GM12873 (cell line): ENCODE data around the gene TMPRSS9.

ENCODE experiments used
- TF ChIP-seq, protein P1 (sequence below): IDR thresholded peaks from 2 replicates; pipeline ENCODE4 v1.5.1; 2012; ENCODE audit warnings: low read depth, mild to moderate bottlenecking, moderate library complexity, low read length, control low read depth; ENCODE audit not compliant: insufficient read depth; ENCODE audit errors: missing control alignments

The TMPRSS9 gene

DNA sequence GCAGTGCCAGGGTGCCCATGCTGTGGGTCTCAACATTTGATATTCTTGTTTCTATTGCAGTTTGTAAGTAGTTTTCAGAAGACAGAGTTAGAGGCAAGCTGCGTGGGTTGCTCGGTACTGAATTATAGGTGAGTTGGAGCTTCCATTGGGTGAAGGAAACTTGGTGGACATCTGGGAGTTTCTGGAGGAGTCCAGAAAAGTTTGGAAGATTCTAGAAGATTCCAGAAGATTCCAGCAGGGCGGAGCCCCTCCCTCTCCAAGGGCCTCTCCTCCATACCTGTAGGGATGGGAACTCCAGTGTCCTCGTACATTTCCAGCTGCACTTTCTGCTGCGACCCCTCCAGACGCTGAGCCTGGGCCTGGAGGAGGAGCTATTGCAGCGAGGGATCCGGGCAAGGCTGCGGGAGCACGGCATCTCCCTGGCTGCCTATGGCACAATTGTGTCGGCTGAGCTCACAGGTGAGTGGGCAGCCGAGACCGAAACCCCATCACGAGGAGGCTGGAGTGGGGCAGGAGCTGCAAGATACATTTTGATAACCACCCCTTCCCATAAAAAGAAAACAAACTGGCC, 38.8 kb downstream of the TMPRSS9 start:
- TF ChIP-seq, protein P1, sequence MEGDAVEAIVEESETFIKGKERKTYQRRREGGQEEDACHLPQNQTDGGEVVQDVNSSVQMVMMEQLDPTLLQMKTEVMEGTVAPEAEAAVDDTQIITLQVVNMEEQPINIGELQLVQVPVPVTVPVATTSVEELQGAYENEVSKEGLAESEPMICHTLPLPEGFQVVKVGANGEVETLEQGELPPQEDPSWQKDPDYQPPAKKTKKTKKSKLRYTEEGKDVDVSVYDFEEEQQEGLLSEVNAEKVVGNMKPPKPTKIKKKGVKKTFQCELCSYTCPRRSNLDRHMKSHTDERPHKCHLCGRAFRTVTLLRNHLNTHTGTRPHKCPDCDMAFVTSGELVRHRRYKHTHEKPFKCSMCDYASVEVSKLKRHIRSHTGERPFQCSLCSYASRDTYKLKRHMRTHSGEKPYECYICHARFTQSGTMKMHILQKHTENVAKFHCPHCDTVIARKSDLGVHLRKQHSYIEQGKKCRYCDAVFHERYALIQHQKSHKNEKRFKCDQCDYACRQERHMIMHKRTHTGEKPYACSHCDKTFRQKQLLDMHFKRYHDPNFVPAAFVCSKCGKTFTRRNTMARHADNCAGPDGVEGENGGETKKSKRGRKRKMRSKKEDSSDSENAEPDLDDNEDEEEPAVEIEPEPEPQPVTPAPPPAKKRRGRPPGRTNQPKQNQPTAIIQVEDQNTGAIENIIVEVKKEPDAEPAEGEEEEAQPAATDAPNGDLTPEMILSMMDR = no peak

DNA sequence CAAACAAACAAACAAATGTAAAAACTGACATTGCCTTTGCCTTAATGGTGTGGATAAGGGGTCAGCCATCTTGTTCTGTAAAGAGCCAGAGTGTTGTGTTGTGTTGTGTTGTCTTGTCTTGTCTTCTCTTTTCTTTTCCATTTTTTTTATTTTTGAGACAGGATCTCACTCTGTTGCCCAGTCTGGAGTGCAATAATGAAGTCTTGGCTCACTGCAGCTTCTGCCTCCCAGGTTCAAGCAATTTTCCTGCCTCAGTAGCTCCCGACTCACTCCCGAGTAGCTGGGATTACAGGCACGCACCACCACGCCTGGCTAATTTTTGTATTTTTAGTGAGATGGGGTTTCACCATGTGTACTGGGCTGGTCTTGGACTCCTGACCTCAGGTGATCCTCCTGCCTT, 39.5 kb downstream of the TMPRSS9 start:
- TF ChIP-seq, protein P1 = no peak

DNA sequence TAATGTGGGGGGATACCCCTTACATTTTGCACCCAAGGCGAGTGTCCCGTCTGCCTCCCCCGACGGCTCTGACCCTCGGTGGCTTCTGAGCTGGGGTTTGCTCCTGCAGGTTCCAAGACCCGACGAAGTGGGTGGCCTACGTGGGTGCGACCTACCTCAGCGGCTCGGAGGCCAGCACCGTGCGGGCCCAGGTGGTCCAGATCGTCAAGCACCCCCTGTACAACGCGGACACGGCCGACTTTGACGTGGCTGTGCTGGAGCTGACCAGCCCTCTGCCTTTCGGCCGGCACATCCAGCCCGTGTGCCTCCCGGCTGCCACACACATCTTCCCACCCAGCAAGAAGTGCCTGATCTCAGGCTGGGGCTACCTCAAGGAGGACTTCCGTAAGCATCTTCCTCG, 48.2 kb downstream of the TMPRSS9 start:
- TF ChIP-seq, protein P1 = no peak

DNA sequence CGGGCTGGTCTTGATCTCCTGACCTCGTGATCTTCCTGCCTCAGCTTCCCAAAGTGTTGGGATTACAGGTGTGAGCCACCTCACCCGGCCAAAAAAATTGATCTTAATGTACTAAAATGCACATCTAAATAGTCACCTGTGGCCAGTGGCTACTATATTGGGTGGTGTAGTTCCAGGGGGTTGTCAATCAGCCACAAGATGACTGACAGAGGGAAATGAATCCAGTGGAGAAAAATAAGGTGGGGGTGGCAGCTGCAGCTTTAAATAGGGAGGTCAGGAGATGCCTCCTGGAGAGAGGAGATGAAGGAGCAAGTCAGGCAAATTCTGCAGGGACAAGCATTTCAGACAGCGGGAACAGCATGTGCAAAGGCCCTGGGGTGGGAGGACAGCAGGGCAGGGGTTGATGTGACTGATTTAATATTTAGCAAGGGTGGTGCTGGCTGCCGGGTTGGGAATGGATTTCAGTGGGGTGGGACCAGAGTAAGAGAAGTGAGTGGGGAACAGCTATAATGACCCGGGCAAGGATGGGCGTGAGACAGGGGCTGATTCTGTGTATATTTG, 49.4 kb downstream of the TMPRSS9 start:
- TF ChIP-seq, protein P1 = no peak

DNA sequence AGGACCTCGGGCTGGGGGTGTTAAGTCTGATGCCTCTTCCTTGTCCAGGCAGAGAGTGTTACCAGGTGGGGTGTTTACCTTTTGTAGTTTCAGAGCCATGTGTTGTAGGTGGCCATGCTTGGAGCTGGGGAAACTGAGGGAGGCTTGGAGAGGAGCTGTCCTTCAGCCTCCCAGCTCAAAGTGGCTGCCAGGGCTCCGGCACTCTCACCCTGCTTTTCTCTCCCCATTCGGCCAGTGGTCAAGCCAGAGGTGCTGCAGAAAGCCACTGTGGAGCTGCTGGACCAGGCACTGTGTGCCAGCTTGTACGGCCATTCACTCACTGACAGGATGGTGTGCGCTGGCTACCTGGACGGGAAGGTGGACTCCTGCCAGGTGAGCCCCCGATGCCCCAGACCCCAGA, 50.0 kb downstream of the TMPRSS9 start:
- TF ChIP-seq, protein P1 = no peak

DNA sequence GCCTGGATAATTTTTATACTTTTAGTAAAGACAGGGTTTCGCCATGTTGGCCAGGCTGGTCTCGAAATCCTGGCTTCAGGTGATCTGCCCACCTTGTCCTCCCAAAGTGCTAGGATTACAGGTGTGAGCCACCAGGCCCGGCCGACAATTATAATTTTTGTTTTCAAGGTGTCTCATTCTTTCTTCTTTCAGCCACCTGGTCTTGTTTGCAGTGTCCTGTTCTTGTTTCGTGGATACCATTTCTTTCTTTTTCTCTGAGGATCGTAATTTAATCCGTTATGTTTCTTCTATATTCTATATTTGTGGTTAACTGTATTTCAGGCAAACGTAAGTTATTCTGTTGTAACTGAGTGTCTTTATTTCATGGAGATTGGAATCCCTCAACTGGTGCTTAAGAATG, 51.6 kb downstream of the TMPRSS9 start:
- TF ChIP-seq, protein P1 = no peak

DNA sequence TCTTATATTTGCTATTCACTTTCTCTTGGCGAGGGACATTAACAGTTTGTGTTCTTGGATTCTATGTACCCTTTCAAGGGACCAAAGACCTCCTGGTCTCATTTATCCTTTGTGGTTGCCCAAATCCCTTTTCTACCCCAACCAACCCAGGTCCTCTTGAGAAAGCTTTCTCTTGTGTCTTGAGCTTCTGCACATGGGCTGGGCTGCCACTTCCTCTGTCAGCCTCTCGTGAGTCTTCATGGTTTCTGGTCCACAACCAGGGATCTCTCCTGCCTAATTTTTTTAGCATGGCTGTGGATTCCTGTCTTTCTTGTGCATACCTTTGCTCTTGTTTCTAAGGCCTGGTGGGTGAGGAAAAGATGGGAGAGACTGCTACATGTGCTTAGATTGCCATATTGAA, 52.4 kb downstream of the TMPRSS9 start:
- TF ChIP-seq, protein P1 = no peak
